HepG2 (cell line): ENCODE data around the gene GOLGA8Q. TPM values are rescaled to one million over a fixed set of nuclear protein-coding genes. Genes with fewer than 3 reads are reported as not detected.
"Not testable (repeated sequence)": the region's sequence is repeated elsewhere in the genome, so short reads cannot be mapped to it uniquely, and the experiment has no call there.

Source experiments
- ATAC-seq: fragments of 200-7000 bp; cut with Tn5 transposase; 3 replicates; pipeline ENCODE4 v1.9.1; 2020; ENCODE audit warnings: mild to moderate bottlenecking, moderate library complexity
- BruUV-seq: library from RNA; stranded (reverse); fragments of 400-500 nt; replicated peaks from 2 replicates; lab custom pipeline; 2021; lab: Mats Ljungman, UMichigan
- CTCF ChIA-PET: fragments of 300-600 bp; formaldehyde crosslinking; extraction: SDS; loops from one replicate; lab custom pipeline; 2021; ENCODE audit warnings: low total read pairs, inconsistent platforms, low intra/inter-chr PET ratio; lab: Yijun Ruan, JAX
- POLR2A ChIA-PET: fragments of 350-600 bp; sonication (Branson Sonifier 250); formaldehyde crosslinking; loops from one replicate; lab custom pipeline; 2020; ENCODE audit warnings: antibody characterized with exemption, inconsistent platforms; lab: Yijun Ruan, JAX
- DNase-seq: peaks from one replicate; pipeline ENCODE4 v3.0.0-alpha.2; 2015; ENCODE audit warnings: low spot score
- FAIRE-seq: peaks from 3 replicates; lab custom pipeline; 2011; peaks lifted over from hg19 to GRCh38; lab: Jason Lieb, UNC
- H2AFZ ChIP-seq: one replicate; pipeline ENCODE4 v1.6.1; 2011; ENCODE audit warnings: low read length, inconsistent platforms
- H3K27ac ChIP-seq: fragments of 300-600 bp; 3 replicates; pipeline ENCODE4 v1.8.0; 2011; ENCODE audit warnings: mixed run types, mild to moderate bottlenecking, mixed read lengths, low read length, inconsistent platforms; ENCODE audit not compliant: insufficient read depth; ENCODE audit errors: extremely low read length
- H3K27me3 ChIP-seq, 2 experiments: fragments of 200-600 bp in 1 of 2; 2 replicates in 1 of 2; 3 replicates in 1 of 2; pipeline versions ENCODE4 v1.6.0 to v1.8.0; 2011; ENCODE audit warnings: low read length in 2 of 2, mild to moderate bottlenecking in 2 of 2, moderate library complexity in 2 of 2, inconsistent platforms in 1 of 2; ENCODE audit not compliant: insufficient read depth in 2 of 2, control insufficient read depth in 1 of 2
- H3K36me3 ChIP-seq, 2 experiments: fragments of 200-600 bp in 1 of 2; replicated peaks in 1 of 2; 2 replicates in 1 of 2; 3 replicates in 1 of 2; pipeline versions ENCODE4 v1.5.1 to v1.8.0; 2011; ENCODE audit warnings: low read length in 2 of 2, inconsistent platforms in 1 of 2; ENCODE audit not compliant: insufficient read depth in 2 of 2, control insufficient read depth in 1 of 2
- H3K4me1 ChIP-seq: 2 replicates; pipeline ENCODE4 v1.5.1; 2012; ENCODE audit warnings: low read length, inconsistent platforms; ENCODE audit not compliant: insufficient read depth
- H3K4me2 ChIP-seq: 2 replicates; pipeline ENCODE4 v1.6.0; 2011; ENCODE audit warnings: low read depth, low read length, inconsistent platforms
- H3K4me3 ChIP-seq, 3 experiments: fragments of 200-600 bp in 1 of 3; sonication (generic), shearing (Covaris generic) in 1 of 3; replicated peaks in 1 of 3; 2 replicates each; pipeline ENCODE4 v1.5.1; 2011 to 2016; ENCODE audit warnings: low read length in 3 of 3, inconsistent platforms in 2 of 3, low read depth in 2 of 3, mild to moderate bottlenecking in 2 of 3, control low read depth in 1 of 3, mixed read lengths in 1 of 3; ENCODE audit not compliant: insufficient read depth in 1 of 3
- H3K79me2 ChIP-seq: one replicate; pipeline ENCODE4 v1.6.1; 2011; ENCODE audit warnings: low read length, inconsistent platforms; ENCODE audit not compliant: insufficient read depth
- H3K9ac ChIP-seq: 2 replicates; pipeline ENCODE4 v1.6.0; 2011; ENCODE audit warnings: mild to moderate bottlenecking, low read depth, low read length, inconsistent platforms; ENCODE audit not compliant: insufficient read depth
- H3K9me3 ChIP-seq: 2 replicates; pipeline ENCODE4 v1.5.1; 2012; ENCODE audit warnings: mild to moderate bottlenecking, low read length
- H4K20me1 ChIP-seq: 2 replicates; pipeline ENCODE4 v1.6.0; 2011; ENCODE audit warnings: inconsistent platforms, mild to moderate bottlenecking, low read length, moderate library complexity; ENCODE audit not compliant: insufficient read depth
- WGBS: methylation state at CpG from one replicate; pipeline ENCODE4 v1.1.6; 2017; ENCODE audit warnings: low lambda C conversion rate; 5-methylcytosine and 5-hydroxymethylcytosine counted together
- in situ Hi-C: cut with HindIII; loops from 2 replicates; pipeline ENCODE4 v1.10.0; 2017; ENCODE audit warnings: low pct_unique_long_range_greater_than_20kb; ENCODE audit not compliant: extremely low pct_ligation_motif_present
- intact Hi-C: fragments of 100-400 bp; cut with micrococcal nuclease; formaldehyde crosslinking; loops from one replicate; pipeline ENCODE4 v1.10.0; 2022; ENCODE audit not compliant: unreplicated experiment
- polyA plus RNA-seq, 8 experiments: library from polyadenylated mRNA; depleted of rRNA in 3 of 8; stranded (reverse) in 7 of 8; unstranded in 1 of 8; fragments of >200 nt; fragmentation: Illumina TruSeq in 4 of 8; extraction: Trizol in 4 of 8; gene quantifications; 2 replicates each; pipeline versions ENCODE4 v1.2.1 to v1.2.3, GENCODE V29; 2011 to 2016; ENCODE audit warnings: low read depth in 4 of 8, missing spikeins in 1 of 8, mixed read lengths in 1 of 8; ENCODE audit not compliant: insufficient read depth in 1 of 8
- total RNA-seq, 5 experiments: library from RNA; depleted of rRNA; stranded (reverse); fragments of >200 nt; fragmentation: Illumina TruSeq; extraction: Trizol; gene quantifications; 2 replicates each; pipeline ENCODE4 v1.2.3, GENCODE V29; 2016; ENCODE audit warnings: low read depth in 1 of 5

GOLGA8Q gene
- total and polyA plus RNA-seq, 2 of the 13 experiments (the other 11 are each of a cell fraction or from before 2014, with no cell fraction given): 0.09 TPM; not detected in 1

- H3K36me3 ChIP-seq, H2AFZ ChIP-seq, CTCF ChIA-PET, H3K9ac ChIP-seq, FAIRE-seq, H3K79me2 ChIP-seq, ATAC-seq, DNase-seq, in situ Hi-C loops, H3K9me3 ChIP-seq, H3K4me3 ChIP-seq, H3K4me1 ChIP-seq, POLR2A ChIA-PET, H4K20me1 ChIP-seq, intact Hi-C loops, H3K4me2 ChIP-seq, H3K27ac ChIP-seq, BruUV-seq, H3K27me3 ChIP-seq: not testable (repeated sequence)
- no CpG with 5 or more reads among the region's 4 CpGs for WGBS
Measured at GRCh38 chr15:30514545-30514944, 37.3 kb upstream of the GOLGA8Q start.

GRCh38 chr15:30523453-30524243 lies 28.2 kb upstream of the GOLGA8Q start:
- H3K4me3 ChIP-seq, H3K79me2 ChIP-seq, H3K27ac ChIP-seq, BruUV-seq, H3K4me2 ChIP-seq, H3K9me3 ChIP-seq, intact Hi-C loops, H4K20me1 ChIP-seq, CTCF ChIA-PET, DNase-seq, H3K27me3 ChIP-seq, H2AFZ ChIP-seq, H3K9ac ChIP-seq, POLR2A ChIA-PET, H3K4me1 ChIP-seq, ATAC-seq, in situ Hi-C loops, FAIRE-seq, H3K36me3 ChIP-seq: not testable (repeated sequence)
- WGBS: 0% methylated on average over 1 of the region's 7 CpGs

GRCh38 chr15:30525912-30526311 lies 25.9 kb upstream of the GOLGA8Q start:
- DNase-seq, H3K27me3 ChIP-seq, H3K4me1 ChIP-seq, H3K9me3 ChIP-seq, POLR2A ChIA-PET, CTCF ChIA-PET, H3K4me2 ChIP-seq, H3K27ac ChIP-seq, H3K4me3 ChIP-seq, H3K79me2 ChIP-seq, BruUV-seq, in situ Hi-C loops, H3K9ac ChIP-seq, FAIRE-seq, intact Hi-C loops, H3K36me3 ChIP-seq, H4K20me1 ChIP-seq, ATAC-seq, H2AFZ ChIP-seq: not testable (repeated sequence)
- no CpG with 5 or more reads among the region's 4 CpGs for WGBS

- ATAC-seq, H2AFZ ChIP-seq, intact Hi-C loops, H3K27ac ChIP-seq, in situ Hi-C loops, H3K4me3 ChIP-seq, H4K20me1 ChIP-seq, H3K27me3 ChIP-seq, H3K9me3 ChIP-seq, H3K4me2 ChIP-seq, CTCF ChIA-PET, H3K9ac ChIP-seq, H3K4me1 ChIP-seq, DNase-seq, H3K36me3 ChIP-seq, FAIRE-seq, BruUV-seq, H3K79me2 ChIP-seq, POLR2A ChIA-PET: not testable (repeated sequence)
- WGBS: no CpG with 5 or more reads among the region's 3 CpGs
Measured at GRCh38 chr15:30529049-30529448, 22.8 kb upstream of the GOLGA8Q start.
